ENCODE measurements around the gene C1orf56.

The C1orf56 gene, protein sequence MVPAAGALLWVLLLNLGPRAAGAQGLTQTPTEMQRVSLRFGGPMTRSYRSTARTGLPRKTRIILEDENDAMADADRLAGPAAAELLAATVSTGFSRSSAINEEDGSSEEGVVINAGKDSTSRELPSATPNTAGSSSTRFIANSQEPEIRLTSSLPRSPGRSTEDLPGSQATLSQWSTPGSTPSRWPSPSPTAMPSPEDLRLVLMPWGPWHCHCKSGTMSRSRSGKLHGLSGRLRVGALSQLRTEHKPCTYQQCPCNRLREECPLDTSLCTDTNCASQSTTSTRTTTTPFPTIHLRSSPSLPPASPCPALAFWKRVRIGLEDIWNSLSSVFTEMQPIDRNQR

DNA sequence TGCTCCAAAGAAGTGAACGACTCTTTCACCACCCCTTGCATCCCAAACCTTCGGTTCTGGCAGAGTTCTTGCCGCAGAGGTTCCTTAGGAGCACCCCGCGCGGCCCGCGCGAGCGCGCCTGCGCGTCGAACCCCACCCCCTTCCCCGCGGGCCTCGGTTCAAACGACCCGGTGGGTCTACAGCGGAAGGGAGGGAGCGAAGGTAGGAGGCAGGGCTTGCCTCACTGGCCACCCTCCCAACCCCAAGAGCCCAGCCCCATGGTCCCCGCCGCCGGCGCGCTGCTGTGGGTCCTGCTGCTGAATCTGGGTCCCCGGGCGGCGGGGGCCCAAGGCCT is at the start of gene C1orf56:
Gene C1orf56 (plus strand): TSS at position 161 of the 334 bp plus-strand sequence. CDS start 97 bp downstream, at position 258.
- peak; percentile 58 for DNase-seq

DNA sequence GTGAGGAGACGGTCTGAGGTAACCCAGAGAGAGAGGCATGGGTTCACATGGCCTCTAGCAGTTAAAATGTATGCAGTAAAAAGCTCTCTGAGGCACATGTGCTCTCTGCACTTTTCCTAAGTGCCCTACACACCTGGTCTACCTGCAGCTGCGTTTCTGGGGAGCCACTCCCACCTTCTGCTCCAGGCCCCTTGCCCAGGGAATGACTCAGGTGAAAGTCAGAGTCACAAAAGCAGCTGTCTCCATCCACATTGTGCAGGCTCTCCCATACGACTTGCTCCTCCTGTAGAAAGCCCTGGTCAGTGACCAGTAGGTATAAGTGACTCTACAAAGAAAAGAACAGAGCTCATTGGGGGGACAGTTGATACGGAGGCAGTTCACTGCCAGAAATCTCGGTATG is 49.6 kb upstream of the C1orf56 start:
- no peak for DNase-seq

DNA sequence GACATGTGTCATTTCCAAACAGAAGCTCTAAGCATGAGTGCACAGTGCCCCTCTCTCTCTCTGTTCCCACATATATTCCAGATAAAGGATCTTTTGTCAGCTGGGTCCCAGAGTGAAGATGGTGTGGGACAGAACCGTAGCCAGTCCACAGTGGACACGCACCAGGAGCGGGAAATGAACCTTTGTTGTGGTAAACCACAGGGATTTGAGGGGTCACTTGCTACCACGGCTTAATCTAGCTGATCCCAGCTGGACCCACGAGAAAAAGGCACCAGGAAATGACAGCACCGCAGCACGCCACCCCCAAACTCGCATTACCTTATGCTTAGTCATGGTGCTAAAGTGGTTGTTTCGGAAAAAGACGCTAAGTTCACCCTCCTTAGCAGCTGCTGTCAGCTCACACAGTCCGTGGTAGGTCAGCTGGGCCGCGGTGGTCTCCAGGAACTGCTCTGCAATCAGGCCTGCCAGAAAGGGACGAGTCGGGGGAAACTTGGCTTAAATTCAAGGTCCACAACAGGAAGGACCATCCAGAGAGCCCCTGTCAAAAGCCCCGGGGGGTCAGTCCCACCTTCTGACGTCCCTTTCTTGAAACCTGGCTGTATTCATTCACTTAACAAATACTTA is 48.4 kb upstream of the C1orf56 start:
- peak; percentile 25 for DNase-seq

DNA sequence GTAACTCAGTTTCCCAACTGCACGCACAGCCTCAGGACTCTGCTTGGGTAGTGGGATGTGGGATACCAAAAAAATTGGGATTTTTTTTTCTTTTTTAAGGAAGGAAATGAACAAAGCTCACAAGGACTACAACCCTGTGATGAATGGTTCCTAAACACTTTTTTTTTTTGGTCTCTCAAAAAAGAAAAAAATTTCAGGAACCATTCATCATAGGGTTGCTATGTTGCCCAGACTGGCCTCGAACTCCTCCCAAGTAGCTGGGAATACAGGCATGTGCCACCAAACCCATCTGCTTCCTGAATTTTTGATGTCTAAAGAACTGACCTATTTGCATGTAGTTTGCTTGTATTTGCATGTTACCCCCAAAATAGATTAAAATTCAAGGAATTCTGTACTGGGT is 47.6 kb upstream of the C1orf56 start:
- no peak for DNase-seq

DNA sequence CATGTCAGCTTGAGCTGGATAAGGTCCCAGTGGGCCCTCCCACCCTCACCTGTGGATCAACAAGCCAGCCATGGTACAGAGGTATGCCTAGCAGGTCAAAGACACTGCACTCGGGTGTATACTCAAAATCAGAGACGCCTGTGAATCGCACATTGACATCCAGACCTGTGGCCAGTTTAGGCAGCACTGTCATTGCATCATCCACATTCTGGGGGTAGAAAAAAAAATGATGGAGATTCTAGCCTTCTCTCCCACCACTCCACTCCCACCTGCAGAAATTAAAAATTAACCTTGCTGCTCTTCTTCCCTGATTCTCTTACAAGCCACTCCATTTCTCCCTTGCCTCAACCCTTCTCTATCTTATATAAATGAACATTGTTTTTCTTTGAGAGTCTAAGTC is 47.1 kb upstream of the C1orf56 start:
- DNase-seq: no peak

DNA sequence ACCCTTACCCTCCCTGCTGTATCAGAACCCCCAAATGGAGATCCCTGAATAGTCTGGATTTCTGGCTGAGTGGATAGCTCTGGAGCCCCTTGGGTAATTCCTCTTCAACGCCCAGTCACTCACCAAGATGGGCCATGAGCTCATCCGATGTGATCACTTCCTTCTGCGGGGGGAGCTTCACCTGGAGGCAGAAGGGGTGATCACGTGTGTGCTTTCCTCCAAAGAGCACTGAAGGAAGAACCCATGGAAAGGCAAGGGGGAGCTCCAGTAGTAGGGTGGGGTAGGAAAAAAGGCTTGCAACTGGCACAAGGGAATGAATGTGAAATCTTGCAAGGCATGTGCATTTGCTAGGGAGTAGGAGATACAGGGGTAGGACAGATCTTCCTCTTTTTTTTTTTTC is 45.9 kb upstream of the C1orf56 start:
- DNase-seq: no peak

DNA sequence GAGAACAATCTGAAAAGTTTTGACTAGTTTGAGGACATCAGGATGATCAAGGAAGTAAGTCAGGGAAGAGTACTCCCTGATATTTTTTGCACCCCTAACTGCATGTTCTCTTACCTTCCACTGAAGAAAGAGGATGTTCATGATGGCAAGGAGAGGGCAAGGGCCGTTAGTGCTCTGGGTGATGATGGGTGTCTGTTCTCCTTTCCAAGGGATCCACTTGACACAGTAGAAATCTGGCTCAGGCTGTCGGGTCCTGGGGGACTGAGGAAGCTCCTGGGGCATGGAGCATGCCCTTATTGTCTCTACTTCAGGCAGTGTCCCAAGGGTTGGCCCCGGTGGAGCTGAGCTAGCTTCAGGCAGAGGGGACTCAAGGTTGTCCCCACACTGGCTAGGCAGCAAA is 45.5 kb upstream of the C1orf56 start:
- DNase-seq: no peak

DNA sequence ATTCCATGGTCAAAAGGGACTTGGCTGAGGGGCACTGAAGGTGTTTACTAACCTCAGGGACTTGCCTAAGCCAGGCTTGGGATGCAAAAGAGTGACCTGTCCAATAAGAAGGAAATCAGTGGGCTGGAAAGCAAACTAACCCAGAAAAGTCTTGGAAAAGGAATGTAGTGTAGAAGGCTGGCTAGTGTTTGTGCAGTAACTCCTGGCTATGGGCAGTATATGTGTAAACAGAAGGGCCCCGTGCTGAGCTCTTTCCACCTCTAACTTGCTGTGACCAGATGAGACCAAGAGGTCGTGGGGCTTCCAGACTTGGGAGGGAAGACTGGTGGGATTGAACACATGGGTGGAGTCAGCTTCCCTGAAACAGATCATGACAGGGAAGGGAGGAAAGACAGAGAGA is 44.9 kb upstream of the C1orf56 start:
- DNase-seq: no peak

DNA sequence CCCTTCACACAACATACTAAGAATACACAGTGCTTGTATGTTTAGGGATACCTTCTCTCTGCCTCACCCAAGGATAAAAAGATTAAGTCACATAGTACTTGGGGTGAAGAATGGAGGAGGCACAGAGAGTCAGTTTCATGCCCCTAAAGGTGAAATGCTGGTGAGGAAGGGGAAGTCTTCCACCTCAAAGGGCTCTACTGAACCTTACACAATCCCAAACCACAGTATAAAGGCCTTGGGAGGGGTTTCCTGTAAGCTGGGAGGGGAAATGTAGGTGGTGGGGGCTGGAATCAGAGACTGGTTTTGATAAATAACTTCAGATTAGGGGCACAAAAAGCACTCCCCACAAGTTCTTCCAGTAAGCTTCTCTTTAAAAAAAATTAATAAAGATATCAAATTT is 44.4 kb upstream of the C1orf56 start:
- DNase-seq: no peak

DNA sequence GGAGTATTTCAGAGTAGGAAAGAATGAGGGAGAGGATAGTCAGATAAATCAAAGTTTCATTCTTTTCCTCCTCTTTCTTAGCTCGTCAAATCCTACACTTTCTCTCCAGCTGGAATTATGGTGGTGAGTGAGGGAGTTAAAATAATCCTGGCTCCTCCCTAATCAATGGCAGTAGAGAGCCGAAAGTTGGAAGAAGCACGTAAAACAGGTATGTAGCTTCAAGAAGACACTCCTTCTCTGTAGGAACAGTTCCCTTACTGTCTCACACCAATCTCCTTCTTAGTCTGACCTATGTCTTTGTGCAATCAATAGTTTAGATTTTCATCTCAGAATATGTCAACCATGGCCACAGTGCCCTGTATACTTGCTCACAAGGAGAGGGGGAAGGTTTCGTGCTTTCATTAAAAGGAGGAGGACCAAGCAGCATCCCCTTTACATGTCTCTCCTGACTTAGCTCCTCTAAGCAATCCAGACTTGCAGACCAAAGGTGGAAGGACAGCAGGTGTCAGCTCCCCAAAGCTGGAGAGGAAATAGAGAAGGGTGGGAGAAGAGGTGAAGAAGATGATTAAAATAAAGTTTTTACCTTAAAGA is 41.7 kb upstream of the C1orf56 start:
- no peak for DNase-seq

DNA sequence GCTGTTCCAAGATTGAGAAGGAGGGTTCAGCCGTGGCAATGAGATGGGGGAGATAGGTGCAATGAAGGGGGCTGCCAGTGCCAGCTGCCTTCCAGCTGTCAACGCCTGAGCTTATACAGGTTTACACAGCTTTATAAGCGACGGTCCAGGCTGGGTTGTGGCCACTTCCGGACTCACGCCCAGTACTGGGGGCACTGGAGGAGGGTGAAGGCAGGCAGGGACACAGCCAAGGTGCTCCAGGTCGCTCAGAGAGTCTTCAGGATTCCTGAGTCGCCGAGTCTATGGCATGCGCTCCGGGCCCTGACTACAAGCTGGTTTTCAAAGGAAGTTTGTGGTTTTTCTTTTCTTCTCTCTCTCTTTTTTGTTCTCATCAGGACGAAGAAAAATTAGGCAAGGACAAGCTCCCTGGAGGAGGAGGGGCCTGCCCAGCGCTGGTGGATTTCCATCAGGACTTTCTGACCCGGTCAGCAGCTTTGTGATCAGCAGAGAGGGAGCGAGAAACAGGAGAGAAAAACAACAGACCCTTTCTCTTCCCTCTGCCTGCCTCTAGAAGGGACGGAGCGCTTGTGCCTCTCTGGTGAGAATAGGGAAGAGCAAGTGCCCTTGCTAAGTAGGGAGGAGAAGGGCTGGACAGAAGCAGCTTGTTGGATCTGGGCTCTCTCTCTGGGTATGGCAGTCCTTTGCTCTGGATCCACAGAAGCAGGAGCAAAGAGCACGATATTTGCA is 41.1 kb upstream of the C1orf56 start, which contains the start of gene MINDY1:
Gene MINDY1 (minus strand): TSS at position 576 of the 726 bp plus-strand sequence. CDS start 4,285 bp downstream, outside the sequence.
- DNase-seq: peak; percentile 36

DNA sequence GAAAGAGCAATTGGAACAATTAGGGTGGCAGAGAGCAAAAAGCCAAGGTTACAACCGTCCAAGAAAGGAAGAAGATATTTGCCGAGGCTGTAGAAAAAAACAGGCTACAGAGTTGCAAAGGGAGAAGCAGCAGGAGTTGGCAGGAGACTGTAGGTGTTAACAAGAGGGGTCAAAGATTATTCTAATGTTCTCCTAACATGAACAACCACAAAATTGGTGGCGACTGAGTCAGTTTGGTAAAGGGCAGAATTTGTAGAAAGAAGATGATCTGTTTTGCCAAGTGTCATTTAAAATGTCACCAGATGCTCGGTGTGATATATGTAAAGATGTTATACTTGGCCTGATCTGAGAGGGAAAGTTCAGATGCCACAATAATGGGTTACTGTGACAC is 39.7 kb upstream of the C1orf56 start:
- DNase-seq: no peak

DNA sequence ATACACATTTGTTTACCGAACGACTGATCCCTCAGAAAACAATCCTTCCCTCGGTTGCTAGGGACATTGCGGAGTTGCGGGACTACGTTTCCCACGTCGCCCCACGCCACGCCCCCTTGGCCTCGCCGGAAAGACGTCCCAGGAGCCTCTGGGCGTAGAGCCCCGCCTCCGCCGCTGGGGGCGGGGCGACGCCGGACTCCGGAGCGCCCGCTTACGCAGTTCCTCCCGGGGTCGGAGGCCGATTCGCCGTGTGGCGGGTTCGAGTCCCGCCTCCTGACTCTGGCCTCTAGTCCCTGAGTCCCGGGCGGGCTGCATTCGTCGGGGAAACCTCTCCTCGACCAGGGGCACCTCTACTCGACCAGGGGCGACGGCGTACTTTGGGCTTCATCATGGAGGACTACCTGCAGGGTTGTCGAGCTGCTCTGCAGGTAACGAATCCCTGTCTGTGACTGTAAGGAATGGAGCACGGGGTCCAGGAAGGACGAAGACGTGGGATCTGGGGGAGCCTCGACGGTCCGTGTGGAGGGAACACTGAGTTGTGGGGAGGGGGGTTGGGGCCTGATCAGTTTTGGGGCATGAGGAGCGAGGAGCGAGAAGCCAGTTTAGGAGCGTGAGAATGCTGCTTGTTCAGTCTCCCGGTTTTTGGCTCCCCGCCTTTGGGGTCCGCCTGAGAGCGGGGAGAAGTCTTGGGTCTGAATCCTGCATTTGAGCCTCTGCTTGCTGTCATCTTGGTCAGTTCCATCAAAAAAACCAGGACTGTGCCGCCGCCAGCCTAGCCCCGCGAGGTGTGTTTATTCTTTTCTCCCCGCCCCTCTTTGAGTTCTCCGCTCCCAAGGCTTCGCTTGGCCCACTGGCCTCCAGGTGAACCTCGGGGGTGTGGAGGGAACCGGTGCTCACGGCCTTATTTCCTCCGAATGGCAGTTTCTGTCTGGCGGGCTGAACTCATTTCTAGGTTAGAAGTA is 39.0 kb upstream of the C1orf56 start, which contains the start of gene PRUNE1:
Gene PRUNE1 (plus strand): TSS at position 206 of the 962 bp plus-strand sequence. CDS start 184 bp downstream, at position 390.
- DNase-seq: peak; percentile 97

DNA sequence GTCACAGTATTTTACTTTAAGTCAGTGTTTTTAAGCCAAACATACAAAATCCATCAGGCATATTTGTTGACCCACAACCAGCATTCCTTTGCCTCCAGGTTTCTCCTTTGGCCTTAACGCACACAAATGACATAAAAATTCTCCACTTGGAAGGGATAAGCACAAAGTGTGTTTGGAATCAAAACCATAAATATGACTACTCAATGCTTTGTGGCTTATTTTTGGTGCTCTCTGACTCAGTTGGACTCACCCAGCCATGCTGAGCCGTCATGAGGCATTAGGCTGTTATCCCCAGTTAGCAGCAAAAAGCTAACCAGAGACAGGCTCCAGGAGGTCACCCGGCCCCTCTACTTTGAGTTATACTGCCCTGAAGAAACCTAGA is 38.4 kb upstream of the C1orf56 start:
- DNase-seq: peak; percentile 28

DNA sequence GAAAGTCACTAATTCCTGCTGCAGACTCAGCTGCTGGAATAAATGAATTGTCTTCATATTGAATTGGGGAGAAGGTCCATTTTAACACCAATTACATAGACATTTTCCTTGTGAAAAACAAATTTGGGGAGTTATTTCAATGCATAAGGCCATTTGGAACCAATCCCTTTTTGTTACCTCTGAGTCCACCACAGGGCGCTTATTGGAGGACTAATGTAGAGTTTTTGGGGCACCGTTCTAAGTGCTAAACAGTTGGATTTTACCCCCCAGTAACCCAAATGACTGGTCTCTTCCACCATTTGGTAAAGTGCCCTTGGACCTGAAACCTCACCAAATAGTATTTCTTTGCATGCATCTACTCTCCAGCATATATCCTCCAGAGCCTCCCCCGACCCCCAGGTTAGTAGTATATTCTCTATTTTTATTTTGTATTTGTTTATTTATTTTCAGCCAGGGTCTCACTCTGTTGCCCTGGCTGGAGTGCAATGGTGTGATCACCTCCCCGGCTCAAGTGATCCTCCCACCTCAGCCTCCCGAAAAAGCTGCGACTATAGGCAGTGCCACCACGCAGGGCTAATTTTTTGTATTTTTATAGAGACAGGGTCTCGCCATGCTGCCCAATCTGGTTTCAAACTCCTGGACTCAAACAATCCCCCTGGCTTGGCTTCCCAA is 37.7 kb upstream of the C1orf56 start:
- DNase-seq: no peak

DNA sequence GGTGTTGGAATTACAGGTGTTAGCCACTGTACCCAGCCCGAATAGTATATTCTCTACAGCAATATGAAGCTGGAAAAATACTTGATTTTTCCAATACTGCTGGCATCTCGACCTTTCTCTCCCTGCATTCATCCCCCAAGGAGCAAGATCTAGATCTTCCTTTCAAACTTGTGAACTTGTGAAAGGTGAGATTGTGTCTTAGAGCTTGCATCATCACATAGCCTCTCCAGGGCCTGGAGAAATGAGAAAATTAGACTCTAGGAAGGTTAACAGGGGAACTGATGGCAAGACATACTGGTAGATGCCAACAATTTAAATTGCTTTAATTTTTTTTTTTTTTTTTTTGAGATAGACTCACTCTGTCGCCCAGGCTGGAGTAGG is 37.2 kb upstream of the C1orf56 start:
- DNase-seq: no peak

DNA sequence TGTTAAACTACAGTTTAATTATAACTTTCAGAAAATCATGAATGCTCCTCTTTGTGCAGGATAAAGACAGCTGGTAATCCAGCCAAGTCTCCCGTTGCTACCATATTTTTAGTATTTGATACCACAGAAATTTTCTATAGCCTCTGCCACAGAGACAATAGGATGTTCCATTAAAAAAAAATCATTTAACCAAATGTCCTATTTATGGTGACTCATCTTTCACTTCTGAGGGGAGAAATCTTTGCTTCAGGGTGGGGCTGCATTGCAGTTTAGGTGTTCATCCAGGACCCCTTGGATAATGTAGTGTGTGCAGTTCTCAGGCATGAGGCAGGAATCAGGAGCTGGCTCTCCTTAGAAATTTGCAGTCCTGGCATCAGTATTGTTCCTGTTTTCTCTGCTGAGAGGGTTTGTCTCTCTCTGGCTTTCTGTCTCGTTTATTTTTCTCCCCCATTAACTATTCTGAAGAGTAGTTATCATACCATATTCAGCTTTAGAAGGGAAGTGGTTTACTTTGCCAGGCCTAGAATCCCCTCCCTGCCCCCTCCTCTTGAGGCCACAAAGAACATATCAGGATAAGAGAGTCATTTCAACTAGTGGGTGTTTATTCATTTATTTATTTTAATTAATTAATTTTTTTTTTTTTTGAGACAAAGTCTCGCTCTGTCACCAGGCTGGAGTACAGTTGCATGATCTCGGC is 36.2 kb upstream of the C1orf56 start:
- DNase-seq: no peak

DNA sequence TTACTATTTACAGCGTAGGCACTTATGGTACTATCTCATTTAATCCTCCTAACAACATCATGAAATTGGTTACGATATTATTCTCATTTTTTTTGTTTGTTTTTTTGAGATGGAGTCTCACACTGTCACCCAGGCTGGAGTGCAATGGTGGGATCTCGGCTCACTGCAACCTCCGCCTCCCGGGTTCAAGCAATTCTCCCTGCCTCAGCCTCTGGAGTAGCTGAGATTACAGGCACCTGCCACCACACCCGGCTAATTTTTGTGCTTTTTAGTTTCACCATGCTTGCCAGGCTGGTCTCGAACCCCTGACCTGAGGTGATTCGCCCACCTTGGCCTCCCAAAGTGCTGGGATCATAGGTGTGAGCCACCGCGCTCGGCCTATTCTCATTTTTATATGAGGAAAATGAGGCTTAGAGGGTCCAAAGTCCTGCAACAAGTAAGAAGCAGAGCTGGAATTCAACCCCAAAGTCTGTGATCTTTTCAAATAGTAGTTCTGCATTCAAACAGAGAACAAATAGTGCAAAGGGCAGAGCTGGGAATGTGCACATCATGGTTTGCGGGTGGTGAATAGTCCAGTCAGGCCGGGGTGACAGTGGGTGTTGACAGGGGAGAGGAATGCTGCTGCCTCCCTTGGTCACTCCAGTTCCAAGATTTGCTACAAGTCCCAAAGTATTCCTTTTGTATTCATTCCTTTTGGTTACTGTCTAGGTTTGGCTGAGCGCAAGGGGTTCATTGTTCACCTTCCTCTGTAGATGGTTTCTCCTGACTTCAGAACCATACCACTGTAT is 34.7 kb upstream of the C1orf56 start:
- no peak for DNase-seq

DNA sequence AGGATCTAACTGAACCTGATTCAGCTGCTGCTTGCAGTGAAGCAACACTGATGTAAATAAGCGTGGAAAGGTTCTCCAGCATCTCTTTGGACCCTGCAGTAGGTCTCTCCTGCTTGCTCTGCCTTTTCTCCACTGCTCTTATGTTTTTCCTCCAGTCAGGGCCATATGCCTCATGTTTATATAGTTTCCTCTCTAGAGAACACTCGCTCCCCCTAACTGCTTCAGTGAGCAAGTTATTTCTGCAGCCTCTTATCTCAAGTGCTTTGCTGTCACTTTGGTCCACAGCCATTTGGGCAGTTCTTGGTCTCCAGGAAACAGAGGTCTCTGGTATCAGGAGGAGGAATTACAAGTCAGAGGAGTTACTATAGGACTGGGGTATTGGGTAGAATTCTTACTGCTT is 34.0 kb upstream of the C1orf56 start:
- DNase-seq: no peak

DNA sequence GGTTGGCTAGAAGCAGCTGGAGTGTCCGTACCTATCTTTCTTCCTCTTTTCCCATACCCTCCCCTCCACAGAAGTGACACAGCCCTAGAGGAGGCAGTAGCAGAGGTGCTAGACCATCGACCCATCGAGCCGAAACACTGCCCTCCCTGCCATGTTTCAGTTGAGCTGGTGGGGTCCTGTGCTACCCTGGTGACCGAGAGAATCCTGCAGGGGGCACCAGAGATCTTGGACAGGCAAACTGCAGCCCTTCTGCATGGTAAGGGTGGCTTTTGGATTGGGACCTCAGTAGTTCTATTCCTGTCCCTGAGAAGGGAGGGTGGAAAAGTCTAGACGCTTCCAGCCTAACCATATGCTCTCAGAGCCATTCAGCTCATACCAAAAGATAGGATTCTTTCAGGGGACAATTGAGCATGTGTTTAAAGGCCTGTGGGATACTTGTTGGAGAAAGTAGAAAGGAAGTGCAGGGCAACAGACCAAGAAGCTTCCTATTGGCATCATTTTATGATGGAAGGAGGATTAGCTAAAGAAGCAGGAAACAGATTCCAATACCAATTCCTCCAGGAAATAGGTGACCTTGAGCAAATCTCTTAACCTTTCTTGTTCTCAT is 22.9 kb upstream of the C1orf56 start:
- DNase-seq: peak; percentile 86
